Smooth muscle cell (in vitro differentiated cells): Measurements from ENCODE around the gene NEK9. TPM values are rescaled to one million over a fixed set of nuclear protein-coding genes. Genes with fewer than 3 reads are reported as not detected.

Experiments used
- DNase-seq: peaks from one replicate; lab custom pipeline; 2025; ENCODE audit not compliant: unreplicated experiment; lab: John Stamatoyannopoulos, UW
- H2AFZ ChIP-seq: fragments of 200-600 bp; sonication (generic); 2 replicates; pipeline ENCODE4 v1.6.0; 2016; ENCODE audit warnings: antibody characterized with exemption, low read depth, mild to moderate bottlenecking
- H3F3A ChIP-seq: fragments of 200-600 bp; sonication (generic); 2 replicates; pipeline ENCODE4 v1.6.0; 2017; ENCODE audit warnings: antibody characterized with exemption, low read depth
- H3K27ac ChIP-seq: fragments of 200-600 bp; sonication (generic); 2 replicates; pipeline ENCODE4 v1.5.1; 2016; ENCODE audit warnings: low read depth, mild to moderate bottlenecking
- H3K27me3 ChIP-seq: fragments of 200-600 bp; sonication (generic); 2 replicates; pipeline ENCODE4 v1.6.1; 2016; ENCODE audit warnings: low read depth, mild to moderate bottlenecking
- H3K36me3 ChIP-seq: fragments of 200-600 bp; sonication (generic); 2 replicates; pipeline ENCODE4 v1.5.1; 2016; ENCODE audit warnings: low read depth
- H3K4me1 ChIP-seq: fragments of 200-600 bp; sonication (generic); 2 replicates; pipeline ENCODE4 v1.5.1; 2016; ENCODE audit warnings: low read depth
- H3K4me2 ChIP-seq: fragments of 200-600 bp; sonication (generic); 2 replicates; pipeline ENCODE4 v1.6.0; 2016; ENCODE audit warnings: mild to moderate bottlenecking
- H3K4me3 ChIP-seq: fragments of 200-600 bp; sonication (generic); 2 replicates; pipeline ENCODE4 v1.5.1; 2016; ENCODE audit warnings: mild to moderate bottlenecking
- H3K79me2 ChIP-seq: fragments of 200-600 bp; sonication (generic); 2 replicates; pipeline ENCODE4 v1.6.0; 2016; ENCODE audit warnings: low read depth, mild to moderate bottlenecking
- H3K9ac ChIP-seq: fragments of 200-600 bp; sonication (generic); 2 replicates; pipeline ENCODE4 v1.6.0; 2016; ENCODE audit warnings: low read depth
- H3K9me3 ChIP-seq: fragments of 200-600 bp; sonication (generic); replicated peaks from 2 replicates; pipeline ENCODE4 v1.5.1; 2016; ENCODE audit warnings: low read depth
- H4K20me1 ChIP-seq: fragments of 200-600 bp; sonication (generic); 2 replicates; pipeline ENCODE4 v1.6.0; 2016; ENCODE audit warnings: low read depth
- WGBS: methylation state at CpG from one replicate; pipeline ENCODE4 v1.1.7; 2016; ENCODE audit warnings: low lambda C conversion rate; 5-methylcytosine and 5-hydroxymethylcytosine counted together
- polyA plus RNA-seq: library from polyadenylated mRNA; unstranded; fragments of >200 nt; fragmentation: Nextera tagmentation; extraction: Ambion mirVana; gene quantifications from 2 replicates; pipeline ENCODE4 v1.2.1, GENCODE V29; 2016
- total RNA-seq: library from RNA; depleted of rRNA; stranded (reverse); fragments of >200 nt; gene quantifications from 2 replicates; pipeline ENCODE4 v1.2.3, GENCODE V29; 2014
- TF ChIP-seq, protein P1 (sequence below): fragments of 200-600 bp; sonication (generic); IDR thresholded peaks from 2 replicates; pipeline ENCODE4 v1.5.1; 2017; ENCODE audit warnings: borderline replicate concordance, mild to moderate bottlenecking, antibody characterized with exemption; ENCODE audit not compliant: insufficient read depth, poor library complexity, severe bottlenecking

NEK9 gene
- total and polyA plus RNA-seq, 2 experiments from 2014 or later = 12.4 to 17.8 TPM

DNA sequence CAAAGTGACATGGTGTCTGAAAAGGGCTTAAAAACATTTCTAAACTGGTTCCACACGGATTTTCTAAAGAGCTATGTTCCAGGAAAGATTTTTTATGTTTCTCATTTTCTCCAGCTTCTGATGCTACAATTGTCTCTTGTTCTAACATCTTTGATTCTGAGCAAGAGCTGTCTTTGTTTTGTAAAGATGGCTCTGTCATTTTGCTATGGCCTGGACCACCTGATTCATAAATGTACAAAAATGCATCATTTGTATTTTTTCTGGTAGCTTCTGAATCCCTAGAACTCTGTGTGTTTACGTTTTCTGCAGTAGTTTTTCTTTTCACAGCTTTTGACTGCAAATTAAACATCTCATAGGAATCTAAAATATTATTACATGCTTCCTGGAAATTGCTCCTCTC lies 78.7 kb downstream of the NEK9 start:
- Histone ChIP-seq H3K4me3 (no peak overlapping the region), H2AFZ (no peak overlapping the region), H3K27me3 (no peaks in the 10 kb centered on the region), H3F3A (no peaks in the 10 kb centered on the region), H3K9ac (no peak overlapping the region), H3K36me3 (no peaks in the 10 kb centered on the region), H3K79me2 (peaks cover 30% of the 10 kb centered on the region), H3K27ac (no peak overlapping the region), H4K20me1 (no peaks in the 10 kb centered on the region), H3K9me3 (no peaks in the 10 kb centered on the region), H3K4me2 (no peak overlapping the region), H3K4me1 (peaks cover 4% of the 10 kb centered on the region)
- no peak for DNase-seq
- 100% methylated on average over 2 of the region's 2 CpGs for WGBS
- TF ChIP-seq, protein P1, sequence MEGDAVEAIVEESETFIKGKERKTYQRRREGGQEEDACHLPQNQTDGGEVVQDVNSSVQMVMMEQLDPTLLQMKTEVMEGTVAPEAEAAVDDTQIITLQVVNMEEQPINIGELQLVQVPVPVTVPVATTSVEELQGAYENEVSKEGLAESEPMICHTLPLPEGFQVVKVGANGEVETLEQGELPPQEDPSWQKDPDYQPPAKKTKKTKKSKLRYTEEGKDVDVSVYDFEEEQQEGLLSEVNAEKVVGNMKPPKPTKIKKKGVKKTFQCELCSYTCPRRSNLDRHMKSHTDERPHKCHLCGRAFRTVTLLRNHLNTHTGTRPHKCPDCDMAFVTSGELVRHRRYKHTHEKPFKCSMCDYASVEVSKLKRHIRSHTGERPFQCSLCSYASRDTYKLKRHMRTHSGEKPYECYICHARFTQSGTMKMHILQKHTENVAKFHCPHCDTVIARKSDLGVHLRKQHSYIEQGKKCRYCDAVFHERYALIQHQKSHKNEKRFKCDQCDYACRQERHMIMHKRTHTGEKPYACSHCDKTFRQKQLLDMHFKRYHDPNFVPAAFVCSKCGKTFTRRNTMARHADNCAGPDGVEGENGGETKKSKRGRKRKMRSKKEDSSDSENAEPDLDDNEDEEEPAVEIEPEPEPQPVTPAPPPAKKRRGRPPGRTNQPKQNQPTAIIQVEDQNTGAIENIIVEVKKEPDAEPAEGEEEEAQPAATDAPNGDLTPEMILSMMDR = no peak

DNA sequence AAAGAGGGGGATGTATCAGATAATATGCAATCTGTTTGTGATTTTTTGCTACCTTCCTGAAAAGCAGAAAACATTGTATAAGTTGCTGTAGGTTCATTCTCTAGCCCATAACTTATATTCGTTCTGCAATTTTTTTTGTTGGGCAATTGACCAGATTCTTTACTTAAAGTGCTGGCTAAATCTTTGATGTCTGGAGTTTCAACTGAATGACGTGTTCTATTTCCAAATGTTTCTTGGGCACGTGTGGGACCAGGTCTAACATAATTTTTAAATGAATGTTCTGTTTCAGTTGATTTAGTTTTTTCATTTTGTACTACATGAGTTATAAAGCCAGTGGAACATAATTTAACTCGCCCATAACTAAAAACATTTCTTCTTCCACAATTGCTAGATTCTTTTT lies 79.3 kb downstream of the NEK9 start:
- DNase-seq = no peak
- H3K36me3 ChIP-seq = no peaks in the 10 kb centered on the region
- H4K20me1 ChIP-seq = no peaks in the 10 kb centered on the region
- no peak overlapping the region for H3K4me2 ChIP-seq
- H3K9me3 ChIP-seq = no peaks in the 10 kb centered on the region
- H3K79me2 ChIP-seq = peaks cover 30% of the 10 kb centered on the region
- no peak overlapping the region for H3K4me3 ChIP-seq
- H3K4me1 ChIP-seq = peaks cover 4% of the 10 kb centered on the region
- no peaks in the 10 kb centered on the region for H3F3A ChIP-seq
- no peak overlapping the region for H3K27ac ChIP-seq
- no peak overlapping the region for H3K9ac ChIP-seq
- WGBS = 96% methylated on average over 4 of the region's 4 CpGs
- no peaks in the 10 kb centered on the region for H3K27me3 ChIP-seq
- TF ChIP-seq, protein P1 = no peak
- no peak overlapping the region for H2AFZ ChIP-seq

DNA sequence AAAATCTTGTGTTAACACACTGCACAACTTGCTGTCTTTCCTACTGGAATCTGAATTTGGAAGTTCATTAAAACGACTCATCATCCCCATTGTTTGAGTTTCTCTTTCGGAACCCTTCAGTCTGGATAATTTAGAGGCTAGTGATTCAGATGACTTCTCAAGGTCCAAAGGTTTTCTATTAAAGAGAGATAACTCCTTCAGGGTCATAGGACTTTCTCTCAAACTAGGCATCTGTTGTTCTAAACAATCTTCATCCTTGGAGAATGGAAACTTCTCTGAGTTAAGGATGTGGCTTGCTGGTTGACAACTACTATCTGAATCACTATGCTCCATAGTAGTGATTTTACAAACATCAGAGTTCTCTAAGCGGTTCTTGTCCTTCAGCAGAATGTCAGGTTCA lies 79.9 kb downstream of the NEK9 start:
- Histone ChIP-seq H3F3A (no peaks in the 10 kb centered on the region), H3K27me3 (no peaks in the 10 kb centered on the region), H3K9ac (no peak overlapping the region), H2AFZ (no peak overlapping the region), H3K36me3 (no peaks in the 10 kb centered on the region), H4K20me1 (no peaks in the 10 kb centered on the region), H3K79me2 (peaks cover 30% of the 10 kb centered on the region), H3K27ac (no peak overlapping the region), H3K4me3 (no peak overlapping the region), H3K4me1 (peaks cover 4% of the 10 kb centered on the region), H3K4me2 (no peak overlapping the region), H3K9me3 (no peaks in the 10 kb centered on the region)
- TF ChIP-seq, protein P1 = no peak
- DNase-seq = no peak
- 94% methylated on average over 3 of the region's 3 CpGs for WGBS

DNA sequence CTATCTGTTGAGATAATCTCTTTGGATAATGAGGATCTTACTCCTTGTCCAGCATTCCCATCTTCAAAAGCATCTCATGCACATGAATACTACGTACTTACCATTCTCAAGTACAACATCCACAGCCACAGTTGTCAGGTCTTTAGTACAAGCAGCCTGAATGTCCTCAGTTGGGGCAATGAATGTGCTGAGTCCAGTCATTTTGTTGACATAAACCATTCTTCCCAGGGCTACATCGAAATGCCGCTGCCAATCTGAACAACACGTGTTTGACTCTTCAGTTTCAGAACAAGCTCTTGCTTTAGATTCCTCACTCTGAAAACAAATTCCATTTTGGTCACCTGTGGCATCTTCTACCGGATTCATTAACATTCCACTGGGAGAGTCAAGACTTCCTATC lies 80.6 kb downstream of the NEK9 start:
- Histone ChIP-seq H3K9ac (no peak overlapping the region), H3K9me3 (no peaks in the 10 kb centered on the region), H3K36me3 (no peaks in the 10 kb centered on the region), H4K20me1 (no peaks in the 10 kb centered on the region), H3K79me2 (peaks cover 30% of the 10 kb centered on the region), H3K4me1 (peaks cover 4% of the 10 kb centered on the region), H3K27ac (no peak overlapping the region), H3K4me3 (no peak overlapping the region), H3F3A (no peaks in the 10 kb centered on the region), H2AFZ (no peak overlapping the region), H3K27me3 (no peaks in the 10 kb centered on the region), H3K4me2 (no peak overlapping the region)
- TF ChIP-seq, protein P1 = no peak
- no peak for DNase-seq
- 89% methylated on average over 5 of the region's 5 CpGs for WGBS
